ENCODE measurements around the gene TUBAL3. TPM values are rescaled to one million over a fixed set of nuclear protein-coding genes. Genes with fewer than 3 reads are reported as not detected.

Gene TUBAL3
- total and polyA plus RNA-seq, 9 of the 15 experiments (the other 6 are each of a cell fraction or from before 2014, with no cell fraction given) = 5.5 to 10.1 (median 6.9) TPM

- no peak for TF ChIP-seq ARID3A (IDR thresholded peaks at IDR 0.05; ENCODE audit: borderline replicate concordance, low read depth, low read length)
- TF ChIP-seq EGR1 (conservative IDR thresholded peaks at IDR 0.05) = no peak
- TF ChIP-seq PHTF2 (CRISPR knock-in tag; IDR thresholded peaks at IDR 0.05) = no peak
- no peak for TF ChIP-seq PPARD (CRISPR knock-in tag; IDR thresholded peaks at IDR 0.05)
- no peak for TF ChIP-seq MAZ (CRISPR knock-in tag; conservative IDR thresholded peaks at IDR 0.05 in 1 of 2, IDR thresholded peaks at IDR 0.05 in 1 of 2)
- no peak for TF ChIP-seq NFYB (IDR thresholded peaks at IDR 0.05; ENCODE audit: extremely low read depth, insufficient read length)
- no peak for TF ChIP-seq KLF6 (CRISPR knock-in tag; IDR thresholded peaks at IDR 0.05; ENCODE audit: borderline replicate concordance)
- no peak for TF ChIP-seq ZNF717 (CRISPR knock-in tag; IDR thresholded peaks at IDR 0.05)
- TF ChIP-seq ZFP30 (CRISPR knock-in tag; IDR thresholded peaks at IDR 0.05; ENCODE audit: borderline replicate concordance) = no peak
- TF ChIP-seq TSHZ1 (CRISPR knock-in tag; IDR thresholded peaks at IDR 0.05) = no peak
- TF ChIP-seq NELFE (IDR thresholded peaks at IDR 0.05; ENCODE audit: insufficient read depth, insufficient read length) = no peak
- TF ChIP-seq KDM4B (IDR thresholded peaks at IDR 0.05; ENCODE audit: borderline replicate concordance in 2 of 2, low read depth in 1 of 2) = no peak
- TF ChIP-seq CBX5 (IDR thresholded peaks at IDR 0.05; ENCODE audit: borderline replicate concordance, low read depth) = no peak
- TF ChIP-seq RFX5 (IDR thresholded peaks at IDR 0.05; ENCODE audit: low read depth, low read length) = no peak
- no peak for TF ChIP-seq ZNF253 (CRISPR knock-in tag; conservative IDR thresholded peaks at IDR 0.05)
- no peak for TF ChIP-seq LEF1 (IDR thresholded peaks at IDR 0.05)
- TF ChIP-seq ZNF609 (CRISPR knock-in tag; IDR thresholded peaks at IDR 0.05; ENCODE audit: borderline replicate concordance) = no peak
- no peak for TF ChIP-seq NCOA6 (IDR thresholded peaks at IDR 0.05)
These were observed at the start of gene TUBAL3 (continued) for GRCh38 chr10:5404208-5405041.

Measured in K562 (cell line).